HCT116 (cell line): ENCODE data around the gene NCKAP5. TPM values are rescaled to one million over a fixed set of nuclear protein-coding genes. Genes with fewer than 3 reads are reported as not detected.

Source experiments
- ATAC-seq: fragments of 200-7000 bp; cut with Tn5 transposase; 2 replicates; pipeline ENCODE4 v1.9.1; 2020; ENCODE audit warnings: mild to moderate bottlenecking, moderate library complexity
- BruUV-seq: library from RNA; stranded (reverse); fragments of 400-500 nt; replicated peaks from 2 replicates; lab custom pipeline; 2021; lab: Mats Ljungman, UMichigan
- CTCF ChIA-PET: fragments of 300-600 bp; sonication (Branson Sonifier 250); formaldehyde crosslinking; loops from one replicate; lab custom pipeline; 2021; ENCODE audit warnings: antibody characterized with exemption; lab: Charles Lee
- POLR2A ChIA-PET: fragments of 300-600, 350-600 bp; sonication (Branson Sonifier 250); formaldehyde crosslinking; loops from one replicate; lab custom pipeline; 2021; ENCODE audit warnings: antibody characterized with exemption; lab: Charles Lee
- RAD21 ChIA-PET, 2 experiments: fragments of 300-600 bp; sonication (Branson Sonifier 250); formaldehyde crosslinking; loops; one replicate each; lab custom pipeline; 2023; ENCODE audit warnings: low total read pairs in 2 of 2; ENCODE audit not compliant: uncharacterized antibody in 2 of 2, unreplicated experiment in 2 of 2, low non-redundant PET in 1 of 2; lab: Charles Lee
- DNase-seq: peaks from one replicate; pipeline ENCODE4 v3.0.0-alpha.2; 2010; ENCODE audit warnings: low read depth, low spot score
- H2AFZ ChIP-seq: fragments of 200-600 bp; shearing (Covaris generic), sonication (generic); 2 replicates; pipeline ENCODE4 v1.6.1; 2017; ENCODE audit warnings: low read depth, mixed run types, mixed read lengths, antibody characterized with exemption, low read length; ENCODE audit not compliant: poor library complexity, severe bottlenecking
- H3K27ac ChIP-seq: 2 replicates; pipeline ENCODE4 v1.5.1; 2012; ENCODE audit warnings: low read depth, low read length
- H3K27me3 ChIP-seq: fragments of 200-600 bp; sonication (generic); 2 replicates; pipeline ENCODE4 v1.6.1; 2016; ENCODE audit warnings: mixed run types, low read length, mixed read lengths; ENCODE audit not compliant: insufficient read depth
- H3K36me3 ChIP-seq, 2 experiments: fragments of 200-500 bp in 1 of 2; fragments of 200-600 bp in 1 of 2; sonication (Bioruptor generic) in 1 of 2; sonication (generic) in 1 of 2; 2 replicates each; pipeline versions ENCODE4 v1.5.1 to v1.6.1; 2014 to 2016; ENCODE audit warnings: low read length in 2 of 2, inconsistent platforms in 1 of 2, mixed read lengths in 1 of 2, mixed run types in 1 of 2; ENCODE audit not compliant: insufficient read depth in 2 of 2, control insufficient read depth in 1 of 2
- H3K4me1 ChIP-seq, 2 experiments: fragments of 200-600 bp in 1 of 2; sonication (generic) in 1 of 2; 2 replicates each; pipeline versions ENCODE4 v1.5.1 to v1.6.1; 2012 to 2017; ENCODE audit warnings: low read length in 2 of 2, inconsistent platforms in 1 of 2, mild to moderate bottlenecking in 1 of 2, mixed read lengths in 1 of 2, mixed run types in 1 of 2, moderate library complexity in 1 of 2; ENCODE audit not compliant: insufficient read depth in 2 of 2, control insufficient read depth in 1 of 2
- H3K4me2 ChIP-seq: fragments of 200-600 bp; sonication (generic); 2 replicates; pipeline ENCODE4 v1.6.1; 2017; ENCODE audit warnings: mixed run types, low read length, mixed read lengths
- H3K4me3 ChIP-seq, 2 experiments: fragments of 200-600 bp in 1 of 2; sonication (generic) in 1 of 2; replicated peaks in 1 of 2; 2 replicates each; pipeline ENCODE4 v1.5.1; 2011 to 2016; ENCODE audit warnings: low read length in 2 of 2, control low read depth in 1 of 2, low read depth in 1 of 2, mild to moderate bottlenecking in 1 of 2, mixed read lengths in 1 of 2, mixed run types in 1 of 2
- H3K79me2 ChIP-seq: fragments of 200-600 bp; sonication (generic); 2 replicates; pipeline ENCODE4 v1.6.1; 2017; ENCODE audit warnings: mild to moderate bottlenecking, mixed run types, low read length, moderate library complexity, mixed read lengths; ENCODE audit not compliant: insufficient read depth
- H3K9ac ChIP-seq: fragments of 200-600 bp; sonication (generic); 2 replicates; pipeline ENCODE4 v1.6.1; 2016; ENCODE audit warnings: low read length, mixed read lengths
- H3K9me2 ChIP-seq: fragments of 200-600 bp; sonication (generic), shearing (Covaris generic); 2 replicates; pipeline ENCODE4 v1.6.1; 2017; ENCODE audit warnings: mixed run types, mild to moderate bottlenecking, moderate library complexity; ENCODE audit not compliant: insufficient read depth
- H3K9me3 ChIP-seq, 2 experiments: fragments of 200-500 bp in 1 of 2; fragments of 200-600 bp in 1 of 2; sonication (Bioruptor generic) in 1 of 2; sonication (generic) in 1 of 2; 2 replicates each; pipeline ENCODE4 v1.6.1; 2014 to 2017; ENCODE audit warnings: low read length in 2 of 2, mixed read lengths in 2 of 2, inconsistent platforms in 1 of 2, low read depth in 1 of 2, mild to moderate bottlenecking in 1 of 2, mixed run types in 1 of 2, moderate library complexity in 1 of 2; ENCODE audit not compliant: control insufficient read depth in 1 of 2, insufficient read depth in 1 of 2
- H4K20me1 ChIP-seq: fragments of 200-600 bp; sonication (generic), shearing (Covaris generic); 2 replicates; pipeline ENCODE4 v1.6.1; 2017; ENCODE audit warnings: mixed run types, mild to moderate bottlenecking, moderate library complexity; ENCODE audit not compliant: insufficient read depth
- CBX3 ChIP-seq: IDR thresholded peaks from 2 replicates; pipeline ENCODE4 v1.6.1; 2012; ENCODE audit warnings: low read depth
- EGR1 ChIP-seq: IDR thresholded peaks from 2 replicates; pipeline ENCODE4 v1.6.1; 2012; ENCODE audit warnings: low read depth
- EZH2phosphoT487 ChIP-seq: fragments of 200-600 bp; IDR thresholded peaks from 2 replicates; pipeline ENCODE4 v1.6.1; 2018; ENCODE audit warnings: antibody characterized with exemption, borderline replicate concordance
- JUND ChIP-seq: IDR thresholded peaks from 2 replicates; pipeline ENCODE4 v1.6.1; 2012
- POLR2A ChIP-seq: IDR thresholded peaks from 2 replicates; pipeline ENCODE4 v1.7.0; 2011; ENCODE audit warnings: borderline replicate concordance; ENCODE audit not compliant: insufficient read depth, insufficient read length; ENCODE audit errors: extremely low read depth
- POLR2AphosphoS5 ChIP-seq: IDR thresholded peaks from 2 replicates; pipeline ENCODE4 v1.6.1; 2011; ENCODE audit warnings: mild to moderate bottlenecking, low read depth, low read length, moderate library complexity
- SIN3A ChIP-seq: IDR thresholded peaks from 2 replicates; pipeline ENCODE4 v1.6.1; 2012; ENCODE audit warnings: low read depth
- SP1 ChIP-seq: IDR thresholded peaks from 2 replicates; pipeline ENCODE4 v1.6.1; 2012; ENCODE audit warnings: low read depth
- SRF ChIP-seq: IDR thresholded peaks from 2 replicates; pipeline ENCODE4 v1.6.1; 2012; ENCODE audit warnings: low read depth
- TCF7L2 ChIP-seq: IDR thresholded peaks from 2 replicates; pipeline ENCODE4 v1.7.0; 2011; ENCODE audit warnings: borderline replicate concordance, inconsistent platforms; ENCODE audit not compliant: insufficient read depth, insufficient read length; ENCODE audit errors: extremely low read depth
- ZFX ChIP-seq: fragments of 450-650 bp; IDR thresholded peaks from 2 replicates; pipeline ENCODE4 v1.6.1; 2017
- ZNF274 ChIP-seq: fragments of 200-500 bp; sonication (Bioruptor generic); IDR thresholded peaks from 2 replicates; pipeline ENCODE4 v1.6.1; 2014; ENCODE audit warnings: mild to moderate bottlenecking, low read depth, low read length, inconsistent platforms
- intact Hi-C: fragments of 100-400 bp; cut with micrococcal nuclease; formaldehyde crosslinking; loops from 2 replicates; pipeline ENCODE4 v1.10.0; 2022
- total RNA-seq: library from RNA; stranded (reverse); gene quantifications from one replicate; pipeline ENCODE4 v1.2.1, GENCODE V29; 2021; ENCODE audit not compliant: unreplicated experiment
- TF ChIP-seq, protein P1 (sequence below): IDR thresholded peaks from 2 replicates; pipeline ENCODE4 v1.6.1; 2012
- TF ChIP-seq, protein P2 (sequence below): IDR thresholded peaks from 2 replicates; pipeline ENCODE4 v1.6.1; 2012
- TF ChIP-seq, protein P3 (sequence below): IDR thresholded peaks from 2 replicates; pipeline ENCODE4 v1.6.1; 2011; ENCODE audit warnings: mild to moderate bottlenecking, low read length, moderate library complexity; ENCODE audit not compliant: insufficient replicate concordance; ENCODE audit errors: extremely low read depth

NCKAP5 gene
- total RNA-seq, 1 experiment from 2014 or later: 0.30 TPM

DNA sequence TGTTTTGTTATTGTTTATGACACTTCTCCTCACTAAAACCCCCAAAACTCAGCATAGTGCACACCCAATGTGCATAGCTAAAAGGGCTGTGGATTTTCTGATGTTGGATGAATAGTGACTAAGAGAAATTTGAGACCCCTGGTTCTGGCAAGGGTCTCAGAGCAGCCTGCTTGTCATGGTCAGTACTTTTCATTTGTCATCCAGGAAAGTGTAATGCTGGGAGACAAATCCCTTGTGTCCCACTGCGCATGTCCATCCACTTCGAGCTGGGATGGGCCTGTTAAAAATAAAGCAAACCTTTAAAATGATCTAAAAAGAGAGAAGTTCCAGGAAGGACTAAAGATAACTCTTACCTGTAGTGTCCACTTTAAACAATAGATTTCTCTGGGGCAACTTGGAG is 851.3 kb downstream of the NCKAP5 start:
- RAD21 ChIA-PET: no interaction called here
- H3K4me3 ChIP-seq: no peak overlapping the region
- H3K4me2 ChIP-seq: no peak overlapping the region
- H3K27me3 ChIP-seq: peaks cover 9% of the 10 kb centered on the region; the same call in 1 of the 2 replicates
- BruUV-seq: no TSS peak
- ATAC-seq (no peak), DNase-seq (no peak)
- CTCF ChIA-PET: no interaction called here
- no peaks in the 10 kb centered on the region for H4K20me1 ChIP-seq
- no peak overlapping the region for H3K27ac ChIP-seq
- no peak overlapping the region for H2AFZ ChIP-seq
- H3K9me2 ChIP-seq: no peaks in the 10 kb centered on the region
- no peaks in the 10 kb centered on the region for H3K36me3 ChIP-seq
- TF ChIP-seq POLR2AphosphoS5 (no peak), SP1 (no peak), ZFX (no peak), TCF7L2 (no peak), JUND (no peak), SIN3A (no peak), EGR1 (no peak), CBX3 (no peak), POLR2A (no peak), EZH2phosphoT487 (no peak), ZNF274 (no peak), SRF (no peak)
- TF ChIP-seq, protein P1, sequence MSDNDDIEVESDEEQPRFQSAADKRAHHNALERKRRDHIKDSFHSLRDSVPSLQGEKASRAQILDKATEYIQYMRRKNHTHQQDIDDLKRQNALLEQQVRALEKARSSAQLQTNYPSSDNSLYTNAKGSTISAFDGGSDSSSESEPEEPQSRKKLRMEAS: no peak
- TF ChIP-seq, protein P2, sequence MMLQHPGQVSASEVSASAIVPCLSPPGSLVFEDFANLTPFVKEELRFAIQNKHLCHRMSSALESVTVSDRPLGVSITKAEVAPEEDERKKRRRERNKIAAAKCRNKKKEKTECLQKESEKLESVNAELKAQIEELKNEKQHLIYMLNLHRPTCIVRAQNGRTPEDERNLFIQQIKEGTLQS: no peak
- TF ChIP-seq, protein P3, sequence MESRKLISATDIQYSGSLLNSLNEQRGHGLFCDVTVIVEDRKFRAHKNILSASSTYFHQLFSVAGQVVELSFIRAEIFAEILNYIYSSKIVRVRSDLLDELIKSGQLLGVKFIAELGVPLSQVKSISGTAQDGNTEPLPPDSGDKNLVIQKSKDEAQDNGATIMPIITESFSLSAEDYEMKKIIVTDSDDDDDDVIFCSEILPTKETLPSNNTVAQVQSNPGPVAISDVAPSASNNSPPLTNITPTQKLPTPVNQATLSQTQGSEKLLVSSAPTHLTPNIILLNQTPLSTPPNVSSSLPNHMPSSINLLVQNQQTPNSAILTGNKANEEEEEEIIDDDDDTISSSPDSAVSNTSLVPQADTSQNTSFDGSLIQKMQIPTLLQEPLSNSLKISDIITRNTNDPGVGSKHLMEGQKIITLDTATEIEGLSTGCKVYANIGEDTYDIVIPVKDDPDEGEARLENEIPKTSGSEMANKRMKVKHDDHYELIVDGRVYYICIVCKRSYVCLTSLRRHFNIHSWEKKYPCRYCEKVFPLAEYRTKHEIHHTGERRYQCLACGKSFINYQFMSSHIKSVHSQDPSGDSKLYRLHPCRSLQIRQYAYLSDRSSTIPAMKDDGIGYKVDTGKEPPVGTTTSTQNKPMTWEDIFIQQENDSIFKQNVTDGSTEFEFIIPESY: no peak
- no peaks in the 10 kb centered on the region for H3K9me3 ChIP-seq
- intact Hi-C loops: no loop called here
- H3K9ac ChIP-seq: no peak overlapping the region
- no peaks in the 10 kb centered on the region for H3K4me1 ChIP-seq
- no peaks in the 10 kb centered on the region for H3K79me2 ChIP-seq
- POLR2A ChIA-PET: no interaction called here
